Measurements from ENCODE around the gene SCMH1. TPM values are rescaled to one million over a fixed set of nuclear protein-coding genes. Genes with fewer than 3 reads are reported as not detected.
A peak's percentile ranks its signal among the peaks of the same experiment; 100 is the strongest.

SCMH1 gene
- total RNA-seq, 4 donors from 2014 or later, result 17.6 to 48.2 (median 21.8) TPM

GRCh38 chr1:41110736-41111135 is 131.4 kb downstream of the SCMH1 start:
- peaks cover 7% of the 10 kb centered on the region for H3K36me3 ChIP-seq
- no peaks in the 10 kb centered on the region for H3K27me3 ChIP-seq
- no peak overlapping the region for H3K27ac ChIP-seq
- WGBS, result 46% methylated on average over 1 of the region's 1 CpG
- no peak overlapping the region for H3K4me3 ChIP-seq
- DNase-seq (ENCODE audit: low spot score in 2 of 2), result no peak
- TF ChIP-seq POLR2AphosphoS5 (IDR thresholded peaks at IDR 0.05) (no peak), EP300 (IDR thresholded peaks at IDR 0.05) (no peak), CTCF (IDR thresholded peaks at IDR 0.05) (no peak), POLR2A (IDR thresholded peaks at IDR 0.05) (no peak)
- no peaks in the 10 kb centered on the region for H3K9me3 ChIP-seq
- peaks cover 28% of the 10 kb centered on the region for H3K4me1 ChIP-seq

- TF ChIP-seq CTCF (IDR thresholded peaks at IDR 0.05), result no peak
- TF ChIP-seq POLR2A (IDR thresholded peaks at IDR 0.05), result no peak
- H3K27me3 ChIP-seq, result no peaks in the 10 kb centered on the region
- 41% methylated on average over 1 of the region's 1 CpG for WGBS
- peak overlapping the region; percentile 85 for H3K27ac ChIP-seq
- no peak for DNase-seq (ENCODE audit: low spot score in 2 of 2)
- peaks cover 7% of the 10 kb centered on the region for H3K36me3 ChIP-seq
- H3K4me1 ChIP-seq, result peaks cover 28% of the 10 kb centered on the region
- no peaks in the 10 kb centered on the region for H3K9me3 ChIP-seq
- H3K4me3 ChIP-seq, result no peak overlapping the region
These were observed 131.8 kb downstream of the SCMH1 start for GRCh38 chr1:41110286-41110685.

- WGBS, result 23% methylated on average over 4 of the region's 4 CpGs
- Histone ChIP-seq H3K4me1 (peaks cover 28% of the 10 kb centered on the region), H3K27ac (peak overlapping the region; percentile 85), H3K9me3 (no peaks in the 10 kb centered on the region), H3K4me3 (no peak overlapping the region), H3K36me3 (peaks cover 7% of the 10 kb centered on the region), H3K27me3 (no peaks in the 10 kb centered on the region)
- DNase-seq (ENCODE audit: low spot score in 2 of 2), result no peak
- TF ChIP-seq EP300 (IDR thresholded peaks at IDR 0.05), result peak; percentile 60
- no peak for TF ChIP-seq POLR2A (IDR thresholded peaks at IDR 0.05)
- peak in 2 of 3 donors; percentile 20 to 93 for TF ChIP-seq POLR2AphosphoS5 (IDR thresholded peaks at IDR 0.05)
These were observed 132.6 kb downstream of the SCMH1 start for GRCh38 chr1:41109310-41110197.

- H3K4me1 ChIP-seq, result peaks cover 32% of the 10 kb centered on the region
- no peak for DNase-seq (ENCODE audit: low spot score in 2 of 2)
- peaks cover 7% of the 10 kb centered on the region for H3K36me3 ChIP-seq
- no peak overlapping the region for H3K4me3 ChIP-seq
- no peaks in the 10 kb centered on the region for H3K9me3 ChIP-seq
- TF ChIP-seq POLR2AphosphoS5 (IDR thresholded peaks at IDR 0.05), result no peak
- TF ChIP-seq POLR2A (IDR thresholded peaks at IDR 0.05), result no peak
- no peak for TF ChIP-seq CTCF (IDR thresholded peaks at IDR 0.05)
- no peak for TF ChIP-seq EP300 (IDR thresholded peaks at IDR 0.05)
- WGBS, result 70% methylated on average over 1 of the region's 1 CpG
- H3K27me3 ChIP-seq, result no peaks in the 10 kb centered on the region
- H3K27ac ChIP-seq, result peak overlapping the region; percentile 85
These were observed 133.3 kb downstream of the SCMH1 start for GRCh38 chr1:41108696-41109275.

GRCh38 chr1:41103766-41104165 is 138.3 kb downstream of the SCMH1 start:
- 82% methylated on average over 4 of the region's 4 CpGs for WGBS
- H3K4me3 ChIP-seq, result no peak overlapping the region
- H3K27me3 ChIP-seq, result no peaks in the 10 kb centered on the region
- H3K36me3 ChIP-seq, result no peaks in the 10 kb centered on the region
- no peak for DNase-seq (ENCODE audit: low spot score in 2 of 2)
- TF ChIP-seq CTCF (IDR thresholded peaks at IDR 0.05), result no peak
- no peak for TF ChIP-seq EP300 (IDR thresholded peaks at IDR 0.05)
- no peak for TF ChIP-seq POLR2AphosphoS5 (IDR thresholded peaks at IDR 0.05)
- no peak for TF ChIP-seq POLR2A (IDR thresholded peaks at IDR 0.05)
- H3K9me3 ChIP-seq, result no peaks in the 10 kb centered on the region
- peaks cover 41% of the 10 kb centered on the region for H3K4me1 ChIP-seq
- H3K27ac ChIP-seq, result no peak overlapping the region
